ENCODE results near the gene DYNC1H1. TPM values are rescaled to one million over a fixed set of nuclear protein-coding genes. Genes with fewer than 3 reads are reported as not detected.

Gene DYNC1H1
- total RNA-seq, 4 donors from 2014 or later = 608 to 897 (median 728) TPM

- H3K27me3 ChIP-seq = no peaks in the 10 kb centered on the region
- peaks cover 0 to 13% (median 5%) of the 10 kb centered on the region in 4 donors for H3K4me1 ChIP-seq
- H3K27ac ChIP-seq (replicated peaks in 1 of 4) = no peak overlapping the region
- no peaks in the 10 kb centered on the region for H3K9me3 ChIP-seq
- TF ChIP-seq CTCF (IDR thresholded peaks at IDR 0.05) = no peak
- TF ChIP-seq POLR2A (IDR thresholded peaks at IDR 0.05; ENCODE audit: low read depth) = no peak
- TF ChIP-seq EP300 (IDR thresholded peaks at IDR 0.05) = no peak
- TF ChIP-seq POLR2AphosphoS5 (IDR thresholded peaks at IDR 0.05) = no peak
- no peak overlapping the region for H3K4me3 ChIP-seq
- intact Hi-C loops (cut with DNase I) = no loop called here
- WGBS = 72% methylated on average over 14 of the region's 22 CpGs
- peaks cover 14 to 87% (median 71%) of the 10 kb centered on the region in 4 donors for H3K36me3 ChIP-seq
- DNase-seq (ENCODE audit: extremely low spot score) = no peak
Observed at GRCh38 chr14:101918065-101918989, 46.0 kb upstream of the DYNC1H1 start.

GRCh38 chr14:101920271-101920670 lies 44.1 kb upstream of the DYNC1H1 start:
- no peak for DNase-seq (ENCODE audit: extremely low spot score)
- TF ChIP-seq EP300 (IDR thresholded peaks at IDR 0.05) = no peak
- TF ChIP-seq POLR2AphosphoS5 (IDR thresholded peaks at IDR 0.05) = no peak
- no peak for TF ChIP-seq CTCF (IDR thresholded peaks at IDR 0.05)
- TF ChIP-seq POLR2A (IDR thresholded peaks at IDR 0.05; ENCODE audit: low read depth) = no peak
- H3K36me3 ChIP-seq = peaks cover 8 to 83% (median 60%) of the 10 kb centered on the region in 4 donors

GRCh38 chr14:101922866-101923265 lies 41.5 kb upstream of the DYNC1H1 start:
- no peak overlapping the region for H3K27ac ChIP-seq (replicated peaks in 1 of 4)
- 84% methylated on average over 7 of the region's 7 CpGs for WGBS
- no peak for DNase-seq (ENCODE audit: extremely low spot score)

More at GRCh38 chr14:101920271-101920670, 44.1 kb upstream of the DYNC1H1 start:
- Histone ChIP-seq H3K4me1 (peaks cover 0 to 13% (median 5%) of the 10 kb centered on the region in 4 donors), H3K27ac (replicated peaks in 1 of 4) (no peak overlapping the region), H3K27me3 (no peaks in the 10 kb centered on the region), H3K9me3 (no peaks in the 10 kb centered on the region), H3K4me3 (no peak overlapping the region)
- intact Hi-C loops (cut with DNase I) = no loop called here
- WGBS = 84% methylated on average over 4 of the region's 4 CpGs

GRCh38 chr14:101925152-101925551 lies 39.2 kb upstream of the DYNC1H1 start:
- no peak for TF ChIP-seq POLR2A (IDR thresholded peaks at IDR 0.05; ENCODE audit: low read depth)
- no peak for TF ChIP-seq CTCF (IDR thresholded peaks at IDR 0.05)
- no peak for TF ChIP-seq POLR2AphosphoS5 (IDR thresholded peaks at IDR 0.05)
- TF ChIP-seq EP300 (IDR thresholded peaks at IDR 0.05) = no peak
- H3K9me3 ChIP-seq = no peaks in the 10 kb centered on the region
- H3K27me3 ChIP-seq = no peaks in the 10 kb centered on the region
- no peak for DNase-seq (ENCODE audit: extremely low spot score)
- H3K27ac ChIP-seq (replicated peaks in 1 of 4) = no peak overlapping the region
- H3K4me3 ChIP-seq = no peak overlapping the region
- WGBS = 96% methylated on average over 33 of the region's 33 CpGs
- H3K4me1 ChIP-seq = peaks cover 8 to 22% (median 12%) of the 10 kb centered on the region in 4 donors
- intact Hi-C loops (cut with DNase I) = no loop called here
- H3K36me3 ChIP-seq = peaks cover 4 to 64% (median 43%) of the 10 kb centered on the region in 4 donors

More at GRCh38 chr14:101922866-101923265, 41.5 kb upstream of the DYNC1H1 start:
- H3K27me3 ChIP-seq = no peaks in the 10 kb centered on the region
- H3K4me1 ChIP-seq = peaks cover 0 to 11% (median 5%) of the 10 kb centered on the region in 4 donors
- intact Hi-C loops (cut with DNase I) = no loop called here
- H3K4me3 ChIP-seq = no peak overlapping the region
- H3K9me3 ChIP-seq = no peaks in the 10 kb centered on the region
- TF ChIP-seq CTCF (IDR thresholded peaks at IDR 0.05) (no peak), POLR2A (IDR thresholded peaks at IDR 0.05; ENCODE audit: low read depth) (no peak), EP300 (IDR thresholded peaks at IDR 0.05) (no peak), POLR2AphosphoS5 (IDR thresholded peaks at IDR 0.05) (no peak)
- peaks cover 4 to 67% (median 49%) of the 10 kb centered on the region in 4 donors for H3K36me3 ChIP-seq

Data from esophagus muscularis mucosa (tissue), 4 donors.